ENCODE data around the gene PROM1. TPM values are rescaled to one million over a fixed set of nuclear protein-coding genes. Genes with fewer than 3 reads are reported as not detected.
A peak's percentile ranks its signal among the peaks of the same experiment; 100 is the strongest.

The PROM1 gene
- under 1 TPM; 0.37 to 0.47 TPM for polyA plus RNA-seq

DNA sequence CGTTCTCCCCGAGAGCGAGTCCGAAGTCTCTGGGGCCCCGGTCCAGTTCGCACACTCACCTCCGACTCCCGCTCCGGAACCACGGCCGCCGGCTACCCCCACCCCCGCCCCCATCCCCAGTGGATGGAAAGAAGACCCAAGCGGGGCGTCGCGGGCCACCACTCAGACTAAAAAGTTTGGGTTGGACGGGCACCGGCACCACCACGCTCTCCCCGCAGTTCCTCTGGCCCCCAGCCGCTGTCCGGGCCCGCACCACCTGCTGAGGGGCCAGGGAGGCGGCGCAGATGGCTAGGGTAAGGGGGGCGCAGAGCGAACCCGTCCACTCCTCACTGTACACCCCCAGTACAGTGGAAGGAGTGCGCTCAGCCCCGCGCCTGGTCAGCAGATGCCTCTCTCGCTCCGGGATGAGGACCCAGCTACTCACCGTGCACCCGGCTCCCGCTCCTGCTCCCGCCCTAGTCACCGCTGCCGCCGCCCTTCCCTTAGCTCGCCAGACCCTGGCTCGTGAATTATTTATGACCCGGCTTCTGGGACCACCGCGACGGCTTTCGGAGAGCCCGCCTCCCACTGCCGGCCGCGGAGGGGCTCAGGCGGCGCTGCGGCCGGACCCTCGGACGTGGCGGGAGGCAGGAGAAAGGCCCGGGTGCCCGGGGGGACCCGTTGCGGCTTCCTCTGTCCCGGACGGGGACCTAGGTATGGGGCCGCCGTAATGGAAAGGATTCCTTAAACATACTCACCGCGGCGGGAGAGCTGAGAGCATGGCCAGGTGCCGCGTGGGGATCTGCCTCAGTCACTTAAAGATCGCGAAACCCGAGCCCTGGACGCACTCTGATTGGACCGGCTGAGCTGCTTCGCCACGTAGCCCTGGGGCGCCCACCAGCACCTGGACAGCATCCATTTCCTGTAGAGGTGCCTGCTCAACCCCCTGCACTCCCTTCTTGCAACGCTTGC, at the start of gene PROM1:
TSS of gene PROM1 (minus strand) at position 783 of the 951 bp plus-strand sequence. CDS start 8,117 bp downstream, outside the sequence.
- Histone ChIP-seq H3K27me3 (ENCODE audit: control insufficient read depth in 1 of 2, insufficient read depth in 2 of 2, low read length in 2 of 2) (peaks cover 9 to 23% of the 10 kb centered on the region in 2 donors), H3K27ac (ENCODE audit: low read depth in 2 of 2, low read length in 1 of 2) (no peak within 1 kb of the TSS), H3K9me3 (ENCODE audit: control insufficient read depth in 2 of 2, insufficient read depth in 1 of 2, low read depth in 1 of 2, low read length in 1 of 2) (no peaks in the 10 kb centered on the region), H3K36me3 (ENCODE audit: control insufficient read depth in 2 of 2, insufficient read depth in 2 of 2, low read length in 1 of 2) (no peaks in the 10 kb centered on the region), H3K4me3 (ENCODE audit: low read depth in 1 of 2, low read length in 2 of 2) (peak within 1 kb of the TSS; percentile 42 to 47), H3K4me1 (ENCODE audit: control insufficient read depth in 2 of 2, insufficient read depth in 2 of 2, low read length in 1 of 2) (peaks cover 0 to 12% of the 10 kb centered on the region in 2 donors)
- 4% methylated on average over 81 of the region's 81 CpGs for WGBS, 2 donors

DNA sequence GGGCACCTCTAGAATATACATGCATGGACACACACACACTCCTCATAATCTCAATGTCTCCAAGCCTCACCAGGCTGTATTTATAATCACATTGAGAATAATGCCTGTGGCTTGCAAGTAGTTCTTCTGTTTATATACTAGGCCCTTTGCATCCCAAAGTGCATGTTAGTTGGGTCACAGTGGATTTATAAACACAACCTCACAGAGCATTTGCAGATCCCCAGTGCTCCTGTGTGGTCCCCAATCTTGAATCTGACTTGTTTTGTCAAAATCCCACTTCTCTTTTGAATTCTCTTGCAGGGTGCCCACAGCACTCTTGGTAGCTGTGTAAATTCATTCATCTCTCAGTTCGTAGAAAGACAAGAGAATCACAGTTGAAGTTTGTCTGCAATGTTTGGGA, 49.6 kb upstream of the PROM1 start:
- Histone ChIP-seq H3K4me1 (ENCODE audit: control insufficient read depth in 2 of 2, insufficient read depth in 2 of 2, low read length in 1 of 2) (no peaks in the 10 kb centered on the region), H3K9me3 (ENCODE audit: control insufficient read depth in 2 of 2, insufficient read depth in 1 of 2, low read depth in 1 of 2, low read length in 1 of 2) (no peaks in the 10 kb centered on the region), H3K4me3 (ENCODE audit: low read depth in 1 of 2, low read length in 2 of 2) (no peak overlapping the region), H3K36me3 (ENCODE audit: control insufficient read depth in 2 of 2, insufficient read depth in 2 of 2, low read length in 1 of 2) (no peaks in the 10 kb centered on the region), H3K27ac (ENCODE audit: low read depth in 2 of 2, low read length in 1 of 2) (no peak overlapping the region), H3K27me3 (ENCODE audit: control insufficient read depth in 1 of 2, insufficient read depth in 2 of 2, low read length in 2 of 2) (no peaks in the 10 kb centered on the region)
- 67 to 89% methylated on average over 1 of the region's 1 CpG for WGBS, 2 donors

DNA sequence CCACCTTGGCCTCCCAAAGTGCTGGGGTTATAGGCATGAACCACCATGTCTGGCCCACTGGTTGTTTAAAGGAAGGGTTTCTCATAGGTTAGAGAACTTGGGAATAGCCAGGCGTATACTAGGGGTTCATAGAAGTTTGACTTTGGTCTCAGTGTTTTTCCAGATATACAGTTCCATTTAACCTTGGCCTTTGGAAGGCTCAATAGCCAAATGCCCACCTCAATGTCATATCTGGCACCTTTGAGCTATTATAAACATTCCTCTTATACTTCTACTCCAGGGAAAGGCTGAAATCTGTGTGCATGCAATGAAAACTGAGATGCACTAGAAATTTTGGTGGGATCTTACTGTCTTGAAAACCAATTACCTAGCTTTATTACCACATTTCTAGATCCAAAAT, 47.5 kb upstream of the PROM1 start:
- Histone ChIP-seq H3K27me3 (ENCODE audit: control insufficient read depth in 1 of 2, insufficient read depth in 2 of 2, low read length in 2 of 2) (no peaks in the 10 kb centered on the region), H3K4me3 (ENCODE audit: low read depth in 1 of 2, low read length in 2 of 2) (no peak overlapping the region), H3K9me3 (ENCODE audit: control insufficient read depth in 2 of 2, insufficient read depth in 1 of 2, low read depth in 1 of 2, low read length in 1 of 2) (no peaks in the 10 kb centered on the region), H3K27ac (ENCODE audit: low read depth in 2 of 2, low read length in 1 of 2) (no peak overlapping the region), H3K36me3 (ENCODE audit: control insufficient read depth in 2 of 2, insufficient read depth in 2 of 2, low read length in 1 of 2) (no peaks in the 10 kb centered on the region), H3K4me1 (ENCODE audit: control insufficient read depth in 2 of 2, insufficient read depth in 2 of 2, low read length in 1 of 2) (no peaks in the 10 kb centered on the region)
- 93 to 97% methylated on average over 1 of the region's 1 CpG for WGBS, 2 donors

GRCh38 chr4:16129336-16129735, 45.5 kb upstream of the PROM1 start:
- Histone ChIP-seq H3K4me1 (ENCODE audit: control insufficient read depth in 2 of 2, insufficient read depth in 2 of 2, low read length in 1 of 2) (no peaks in the 10 kb centered on the region), H3K4me3 (ENCODE audit: low read depth in 1 of 2, low read length in 2 of 2) (no peak overlapping the region), H3K27ac (ENCODE audit: low read depth in 2 of 2, low read length in 1 of 2) (no peak overlapping the region), H3K9me3 (ENCODE audit: control insufficient read depth in 2 of 2, insufficient read depth in 1 of 2, low read depth in 1 of 2, low read length in 1 of 2) (no peaks in the 10 kb centered on the region), H3K36me3 (ENCODE audit: control insufficient read depth in 2 of 2, insufficient read depth in 2 of 2, low read length in 1 of 2) (no peaks in the 10 kb centered on the region), H3K27me3 (ENCODE audit: control insufficient read depth in 1 of 2, insufficient read depth in 2 of 2, low read length in 2 of 2) (no peaks in the 10 kb centered on the region)
- WGBS, 2 donors, result 33 to 48% methylated on average over 1 of the region's 1 CpG

DNA sequence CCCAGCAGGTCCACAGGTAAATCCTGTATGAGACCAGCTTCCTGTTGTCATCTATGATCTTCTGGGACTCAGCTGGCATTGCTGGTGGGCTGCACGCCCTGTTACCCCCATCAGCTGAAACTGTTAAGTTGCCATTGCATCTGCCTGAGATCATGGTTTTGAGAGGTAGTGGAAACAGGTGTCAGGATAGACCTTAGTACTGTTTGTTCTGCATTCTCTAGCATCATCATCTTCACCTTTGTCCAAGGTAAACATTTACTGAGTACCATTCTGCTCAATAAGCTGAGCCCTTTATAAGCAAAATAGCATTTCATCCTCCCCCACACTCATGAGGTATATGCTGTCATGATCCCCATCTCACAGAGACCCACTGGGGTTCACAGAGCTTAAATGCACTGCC, 42.9 kb upstream of the PROM1 start:
- H3K4me3 ChIP-seq (ENCODE audit: low read depth in 1 of 2, low read length in 2 of 2), result no peak overlapping the region
- no peaks in the 10 kb centered on the region for H3K27me3 ChIP-seq (ENCODE audit: control insufficient read depth in 1 of 2, insufficient read depth in 2 of 2, low read length in 2 of 2)
- H3K27ac ChIP-seq (ENCODE audit: low read depth in 2 of 2, low read length in 1 of 2), result no peak overlapping the region
- H3K9me3 ChIP-seq (ENCODE audit: control insufficient read depth in 2 of 2, insufficient read depth in 1 of 2, low read depth in 1 of 2, low read length in 1 of 2), result no peaks in the 10 kb centered on the region
- WGBS, 2 donors, result 89 to 90% methylated on average over 1 of the region's 1 CpG
- H3K36me3 ChIP-seq (ENCODE audit: control insufficient read depth in 2 of 2, insufficient read depth in 2 of 2, low read length in 1 of 2), result no peaks in the 10 kb centered on the region
- H3K4me1 ChIP-seq (ENCODE audit: control insufficient read depth in 2 of 2, insufficient read depth in 2 of 2, low read length in 1 of 2), result no peaks in the 10 kb centered on the region

GRCh38 chr4:16125571-16126445, 42.0 kb upstream of the PROM1 start:
- H3K9me3 ChIP-seq (ENCODE audit: control insufficient read depth in 2 of 2, insufficient read depth in 1 of 2, low read depth in 1 of 2, low read length in 1 of 2), result no peaks in the 10 kb centered on the region
- no peaks in the 10 kb centered on the region for H3K4me1 ChIP-seq (ENCODE audit: control insufficient read depth in 2 of 2, insufficient read depth in 2 of 2, low read length in 1 of 2)
- no peaks in the 10 kb centered on the region for H3K27me3 ChIP-seq (ENCODE audit: control insufficient read depth in 1 of 2, insufficient read depth in 2 of 2, low read length in 2 of 2)
- no peaks in the 10 kb centered on the region for H3K36me3 ChIP-seq (ENCODE audit: control insufficient read depth in 2 of 2, insufficient read depth in 2 of 2, low read length in 1 of 2)
- no peak overlapping the region for H3K27ac ChIP-seq (ENCODE audit: low read depth in 2 of 2, low read length in 1 of 2)
- WGBS, 2 donors, result 68 to 76% methylated on average over 8 of the region's 8 CpGs
- H3K4me3 ChIP-seq (ENCODE audit: low read depth in 1 of 2, low read length in 2 of 2), result no peak overlapping the region

DNA sequence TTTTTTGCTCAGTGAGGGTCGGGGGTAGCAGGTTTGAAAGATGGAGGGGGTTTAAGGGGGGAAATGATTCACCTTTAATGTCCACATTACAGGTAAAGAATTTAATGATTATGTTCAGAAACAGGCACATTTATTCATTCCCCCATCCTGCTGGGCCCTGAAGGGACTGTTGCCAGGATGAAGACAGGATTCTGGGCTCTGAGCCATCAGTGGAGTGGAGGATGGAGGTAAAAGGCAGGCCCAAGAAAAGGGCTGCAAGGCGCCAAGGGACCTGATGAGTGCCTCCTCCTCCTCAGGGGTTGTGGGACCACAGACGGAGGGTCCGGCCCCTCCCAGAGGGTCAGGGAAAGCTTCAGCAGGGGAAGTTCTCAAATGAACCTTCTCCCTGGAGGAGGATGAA, 40.4 kb upstream of the PROM1 start:
- H3K27ac ChIP-seq (ENCODE audit: low read depth in 2 of 2, low read length in 1 of 2), result no peak overlapping the region
- no peaks in the 10 kb centered on the region for H3K9me3 ChIP-seq (ENCODE audit: control insufficient read depth in 2 of 2, insufficient read depth in 1 of 2, low read depth in 1 of 2, low read length in 1 of 2)
- no peak overlapping the region for H3K4me3 ChIP-seq (ENCODE audit: low read depth in 1 of 2, low read length in 2 of 2)
- H3K27me3 ChIP-seq (ENCODE audit: control insufficient read depth in 1 of 2, insufficient read depth in 2 of 2, low read length in 2 of 2), result no peaks in the 10 kb centered on the region
- no peaks in the 10 kb centered on the region for H3K36me3 ChIP-seq (ENCODE audit: control insufficient read depth in 2 of 2, insufficient read depth in 2 of 2, low read length in 1 of 2)
- 81 to 83% methylated on average over 4 of the region's 4 CpGs for WGBS, 2 donors
- H3K4me1 ChIP-seq (ENCODE audit: control insufficient read depth in 2 of 2, insufficient read depth in 2 of 2, low read length in 1 of 2), result no peaks in the 10 kb centered on the region

- no peak overlapping the region for H3K4me3 ChIP-seq (ENCODE audit: low read depth in 1 of 2, low read length in 2 of 2)
- no peak overlapping the region for H3K27ac ChIP-seq (ENCODE audit: low read depth in 2 of 2, low read length in 1 of 2)
- no peaks in the 10 kb centered on the region for H3K36me3 ChIP-seq (ENCODE audit: control insufficient read depth in 2 of 2, insufficient read depth in 2 of 2, low read length in 1 of 2)
- H3K4me1 ChIP-seq (ENCODE audit: control insufficient read depth in 2 of 2, insufficient read depth in 2 of 2, low read length in 1 of 2), result no peaks in the 10 kb centered on the region
- no peaks in the 10 kb centered on the region for H3K27me3 ChIP-seq (ENCODE audit: control insufficient read depth in 1 of 2, insufficient read depth in 2 of 2, low read length in 2 of 2)
- no peaks in the 10 kb centered on the region for H3K9me3 ChIP-seq (ENCODE audit: control insufficient read depth in 2 of 2, insufficient read depth in 1 of 2, low read depth in 1 of 2, low read length in 1 of 2)
- 55 to 60% methylated on average over 7 of the region's 7 CpGs for WGBS, 2 donors
Measured at GRCh38 chr4:16123356-16124084, 39.7 kb upstream of the PROM1 start.

DNA sequence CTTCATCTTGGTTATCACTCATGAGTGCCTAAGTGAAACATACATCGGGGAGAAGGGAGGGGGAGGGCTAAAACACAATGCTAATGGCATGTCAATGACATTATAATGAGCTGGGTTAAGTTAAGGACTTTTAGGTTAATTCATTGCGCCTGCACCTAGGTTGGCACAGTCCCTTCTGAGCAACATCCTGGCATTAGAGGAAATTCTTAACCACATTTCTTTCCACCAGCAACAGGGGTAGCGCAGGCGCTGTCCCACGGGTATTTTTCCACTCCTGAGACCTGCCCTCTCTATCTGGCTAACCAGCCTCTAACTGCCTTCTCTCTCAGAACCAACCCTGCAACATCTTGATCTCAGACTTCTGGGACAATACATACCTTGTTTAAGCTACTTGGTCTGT, 39.0 kb upstream of the PROM1 start:
- no peaks in the 10 kb centered on the region for H3K27me3 ChIP-seq (ENCODE audit: control insufficient read depth in 1 of 2, insufficient read depth in 2 of 2, low read length in 2 of 2)
- no peaks in the 10 kb centered on the region for H3K9me3 ChIP-seq (ENCODE audit: control insufficient read depth in 2 of 2, insufficient read depth in 1 of 2, low read depth in 1 of 2, low read length in 1 of 2)
- WGBS, 2 donors, result 75 to 78% methylated on average over 5 of the region's 5 CpGs
- H3K4me3 ChIP-seq (ENCODE audit: low read depth in 1 of 2, low read length in 2 of 2), result no peak overlapping the region
- no peak overlapping the region for H3K27ac ChIP-seq (ENCODE audit: low read depth in 2 of 2, low read length in 1 of 2)
- no peaks in the 10 kb centered on the region for H3K36me3 ChIP-seq (ENCODE audit: control insufficient read depth in 2 of 2, insufficient read depth in 2 of 2, low read length in 1 of 2)
- no peaks in the 10 kb centered on the region for H3K4me1 ChIP-seq (ENCODE audit: control insufficient read depth in 2 of 2, insufficient read depth in 2 of 2, low read length in 1 of 2)

All from esophagus (tissue), 2 donors.